K562 (cell line): ENCODE data around the gene SYS1. TPM values are rescaled to one million over a fixed set of nuclear protein-coding genes. Genes with fewer than 3 reads are reported as not detected.

Experiments
- CBX3 ChIP-seq, 2 experiments: IDR thresholded peaks; 1 replicate in 1 of 2; 2 replicates in 1 of 2; pipeline ENCODE4 v1.6.1; 2012; ENCODE audit warnings: inconsistent platforms in 2 of 2, low read length in 2 of 2, borderline replicate concordance in 1 of 2, control low read depth in 1 of 2
- CHCHD3 ChIP-seq: fragments of 250-450 bp; sonication (Bioruptor Pico); IDR thresholded peaks from 2 replicates; pipeline ENCODE4 v2.1.2; 2022; ENCODE audit warnings: mild to moderate bottlenecking
- CREBBP ChIP-seq: IDR thresholded peaks from one replicate; pipeline ENCODE4 v1.6.1; 2012; ENCODE audit warnings: low read depth, mild to moderate bottlenecking, control low read depth, inconsistent platforms, low read length
- CSDE1 ChIP-seq, 2 experiments: fragments of 450-650 bp; IDR thresholded peaks; 2 replicates each; pipeline ENCODE4 v1.6.1; 2016; ENCODE audit warnings: mild to moderate bottlenecking in 1 of 2
- ELF1 ChIP-seq: fragments of 200-800 bp; sonication (Bioruptor generic); IDR thresholded peaks from 2 replicates; pipeline ENCODE4 v1.6.1; 2016; ENCODE audit warnings: missing genetic modification characterization, missing compliant biosample characterization
- HCFC1 ChIP-seq: IDR thresholded peaks from 2 replicates; pipeline ENCODE4 v1.6.1; 2012; ENCODE audit warnings: low read depth, low read length, improper control_type of control experiment
- KDM4B ChIP-seq, 2 experiments: fragments of 450-650 bp in 1 of 2; sonication (generic) in 1 of 2; IDR thresholded peaks; 2 replicates each; pipeline ENCODE4 v1.6.1; 2016 to 2017; ENCODE audit warnings: borderline replicate concordance in 2 of 2, antibody characterized with exemption in 1 of 2, low read depth in 1 of 2, mild to moderate bottlenecking in 1 of 2
- MTA3 ChIP-seq: fragments of 450-650 bp; formaldehyde crosslinking; IDR thresholded peaks from 2 replicates; pipeline ENCODE4 v1.6.1; 2017; ENCODE audit warnings: mild to moderate bottlenecking, borderline replicate concordance
- NR2C2 ChIP-seq, 2 experiments: fragments of 200-800 bp in 1 of 2; sonication (Bioruptor generic) in 1 of 2; sonication (generic) in 1 of 2; formaldehyde crosslinking in 1 of 2; IDR thresholded peaks; 2 replicates each; pipeline versions ENCODE4 v1.6.1 to v1.8.0; 2016 to 2022; ENCODE audit warnings: mild to moderate bottlenecking in 1 of 2, missing compliant biosample characterization in 1 of 2, missing genetic modification characterization in 1 of 2, missing genetic modification reagents in 1 of 2
- RCOR1 ChIP-seq, 2 experiments: IDR thresholded peaks; 2 replicates each; pipeline ENCODE4 v1.6.1; 2012; ENCODE audit warnings: low read depth in 2 of 2, low read length in 2 of 2, borderline replicate concordance in 1 of 2, improper control_type of control experiment in 1 of 2
- SRSF3 ChIP-seq: fragments of 200-400 bp; formaldehyde crosslinking; IDR thresholded peaks from 2 replicates; pipeline ENCODE4 v1.6.1; 2016; ENCODE audit warnings: mild to moderate bottlenecking, low read length, moderate library complexity; ENCODE audit not compliant: insufficient read depth
- TARDBP ChIP-seq: fragments of 450-650 bp; IDR thresholded peaks from 2 replicates; pipeline ENCODE4 v1.6.1; 2016
- ZEB2 ChIP-seq: fragments of 450-650 bp; IDR thresholded peaks from 2 replicates; pipeline ENCODE4 v1.6.1; 2016
- ZNF143 ChIP-seq: sonication (generic); formaldehyde crosslinking; IDR thresholded peaks from 2 replicates; pipeline ENCODE4 v1.9.0; 2022; ENCODE audit warnings: mild to moderate bottlenecking, missing genetic modification reagents
- polyA plus RNA-seq, 8 experiments: library from polyadenylated mRNA; depleted of rRNA in 4 of 8; stranded (reverse) in 5 of 8; unstranded in 3 of 8; fragments of >200 nt; fragmentation: Nextera tagmentation in 2 of 8; fragmentation: Illumina TruSeq in 1 of 8; extraction: Ambion mirVana in 2 of 8; extraction: Trizol in 1 of 8; gene quantifications; 2 replicates each; pipeline versions ENCODE4 v1.2.1 to v1.2.3, GENCODE V29; 2011 to 2014; ENCODE audit warnings: inconsistent platforms in 1 of 8, missing spikeins in 1 of 8
- total RNA-seq, 7 experiments: library from RNA; depleted of rRNA in 6 of 7; stranded (reverse); fragments of >200 nt in 6 of 7; fragmentation: Illumina TruSeq in 2 of 7; extraction: Trizol in 2 of 7; gene quantifications; 2 replicates each; pipeline versions ENCODE4 v1.2.1 to v1.2.3, GENCODE V29; 2011 to 2021; ENCODE audit warnings: low replicate concordance in 1 of 7
- TF ChIP-seq, protein P1 (sequence below), 3 experiments: IDR thresholded peaks in 2 of 3; conservative IDR thresholded peaks in 1 of 3; 2 replicates each; pipeline ENCODE4 v1.5.1; 2011 to 2012; ENCODE audit warnings: low read length in 3 of 3, mild to moderate bottlenecking in 3 of 3, control low read depth in 2 of 3, improper control_type of control experiment in 1 of 3, inconsistent platforms in 1 of 3, low read depth in 1 of 3, mixed read lengths in 1 of 3, moderate library complexity in 1 of 3; ENCODE audit not compliant: insufficient read depth in 2 of 3
- TF ChIP-seq, protein P2 (sequence below): sonication (generic); formaldehyde crosslinking; IDR thresholded peaks from 2 replicates; pipeline ENCODE4 v1.8.0; 2022; ENCODE audit warnings: missing genetic modification reagents, mild to moderate bottlenecking, borderline replicate concordance
- TF ChIP-seq, protein P3 (sequence below): fragments of 250-450 bp; sonication (Bioruptor Pico); IDR thresholded peaks from 2 replicates; pipeline ENCODE4 v1.4.0; 2020; ENCODE audit warnings: mild to moderate bottlenecking, moderate library complexity
- TF ChIP-seq, protein P4 (sequence below): sonication (generic); formaldehyde crosslinking; IDR thresholded peaks from 2 replicates; pipeline ENCODE4 v1.9.0; 2022; ENCODE audit warnings: mild to moderate bottlenecking, missing genetic modification reagents

The SYS1 gene
- total and polyA plus RNA-seq, 9 of the 15 experiments (the other 6 are each of a cell fraction or from before 2014, with no cell fraction given), result 11.1 to 25.2 (median 17.5) TPM

- TF ChIP-seq, protein P1, sequence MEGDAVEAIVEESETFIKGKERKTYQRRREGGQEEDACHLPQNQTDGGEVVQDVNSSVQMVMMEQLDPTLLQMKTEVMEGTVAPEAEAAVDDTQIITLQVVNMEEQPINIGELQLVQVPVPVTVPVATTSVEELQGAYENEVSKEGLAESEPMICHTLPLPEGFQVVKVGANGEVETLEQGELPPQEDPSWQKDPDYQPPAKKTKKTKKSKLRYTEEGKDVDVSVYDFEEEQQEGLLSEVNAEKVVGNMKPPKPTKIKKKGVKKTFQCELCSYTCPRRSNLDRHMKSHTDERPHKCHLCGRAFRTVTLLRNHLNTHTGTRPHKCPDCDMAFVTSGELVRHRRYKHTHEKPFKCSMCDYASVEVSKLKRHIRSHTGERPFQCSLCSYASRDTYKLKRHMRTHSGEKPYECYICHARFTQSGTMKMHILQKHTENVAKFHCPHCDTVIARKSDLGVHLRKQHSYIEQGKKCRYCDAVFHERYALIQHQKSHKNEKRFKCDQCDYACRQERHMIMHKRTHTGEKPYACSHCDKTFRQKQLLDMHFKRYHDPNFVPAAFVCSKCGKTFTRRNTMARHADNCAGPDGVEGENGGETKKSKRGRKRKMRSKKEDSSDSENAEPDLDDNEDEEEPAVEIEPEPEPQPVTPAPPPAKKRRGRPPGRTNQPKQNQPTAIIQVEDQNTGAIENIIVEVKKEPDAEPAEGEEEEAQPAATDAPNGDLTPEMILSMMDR (IDR thresholded peaks at IDR 0.05 in 2 of 3, conservative IDR thresholded peaks at IDR 0.05 in 1 of 3; ENCODE audit: insufficient read depth in 2 of 3, low read depth in 1 of 3, low read length in 3 of 3), result no peak
- TF ChIP-seq CHCHD3 (CRISPR knock-in tag) (no peak), RCOR1 (IDR thresholded peaks at IDR 0.05; ENCODE audit: borderline replicate concordance in 1 of 2, low read depth in 2 of 2, low read length in 2 of 2) (no peak; a peak in 1 of 4 replicates), ELF1 (peak; percentile 95), CREBBP (no peak), KDM4B (IDR thresholded peaks at IDR 0.05; ENCODE audit: borderline replicate concordance in 2 of 2, low read depth in 1 of 2) (peak in 1 of 2 experiments; percentile 85; a peak in 1 of 4 replicates), NR2C2 (CRISPR knock-in tag; IDR thresholded peaks at IDR 0.05) (no peak), NR2C2 (tag; IDR thresholded peaks at IDR 0.05) (peak; percentile 81), ZEB2 (no peak), CSDE1 (IDR thresholded peaks at IDR 0.05) (peak in 1 of 2 experiments; percentile 69; a peak in 2 of 4 replicates), ZNF143 (CRISPR knock-in tag) (no peak), HCFC1 (peak; percentile 68), SRSF3 (no peak), TARDBP (no peak), MTA3 (peak; percentile 50; the same call in 1 of the 2 replicates), CBX3 (IDR thresholded peaks at IDR 0.05; ENCODE audit: borderline replicate concordance in 1 of 2, low read length in 2 of 2) (peak in 1 of 2 experiments; percentile 32; a peak in 1 of 3 replicates)
- TF ChIP-seq, protein P2, sequence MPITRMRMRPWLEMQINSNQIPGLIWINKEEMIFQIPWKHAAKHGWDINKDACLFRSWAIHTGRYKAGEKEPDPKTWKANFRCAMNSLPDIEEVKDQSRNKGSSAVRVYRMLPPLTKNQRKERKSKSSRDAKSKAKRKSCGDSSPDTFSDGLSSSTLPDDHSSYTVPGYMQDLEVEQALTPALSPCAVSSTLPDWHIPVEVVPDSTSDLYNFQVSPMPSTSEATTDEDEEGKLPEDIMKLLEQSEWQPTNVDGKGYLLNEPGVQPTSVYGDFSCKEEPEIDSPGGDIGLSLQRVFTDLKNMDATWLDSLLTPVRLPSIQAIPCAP (CRISPR knock-in tag), result no peak
- TF ChIP-seq, protein P3, sequence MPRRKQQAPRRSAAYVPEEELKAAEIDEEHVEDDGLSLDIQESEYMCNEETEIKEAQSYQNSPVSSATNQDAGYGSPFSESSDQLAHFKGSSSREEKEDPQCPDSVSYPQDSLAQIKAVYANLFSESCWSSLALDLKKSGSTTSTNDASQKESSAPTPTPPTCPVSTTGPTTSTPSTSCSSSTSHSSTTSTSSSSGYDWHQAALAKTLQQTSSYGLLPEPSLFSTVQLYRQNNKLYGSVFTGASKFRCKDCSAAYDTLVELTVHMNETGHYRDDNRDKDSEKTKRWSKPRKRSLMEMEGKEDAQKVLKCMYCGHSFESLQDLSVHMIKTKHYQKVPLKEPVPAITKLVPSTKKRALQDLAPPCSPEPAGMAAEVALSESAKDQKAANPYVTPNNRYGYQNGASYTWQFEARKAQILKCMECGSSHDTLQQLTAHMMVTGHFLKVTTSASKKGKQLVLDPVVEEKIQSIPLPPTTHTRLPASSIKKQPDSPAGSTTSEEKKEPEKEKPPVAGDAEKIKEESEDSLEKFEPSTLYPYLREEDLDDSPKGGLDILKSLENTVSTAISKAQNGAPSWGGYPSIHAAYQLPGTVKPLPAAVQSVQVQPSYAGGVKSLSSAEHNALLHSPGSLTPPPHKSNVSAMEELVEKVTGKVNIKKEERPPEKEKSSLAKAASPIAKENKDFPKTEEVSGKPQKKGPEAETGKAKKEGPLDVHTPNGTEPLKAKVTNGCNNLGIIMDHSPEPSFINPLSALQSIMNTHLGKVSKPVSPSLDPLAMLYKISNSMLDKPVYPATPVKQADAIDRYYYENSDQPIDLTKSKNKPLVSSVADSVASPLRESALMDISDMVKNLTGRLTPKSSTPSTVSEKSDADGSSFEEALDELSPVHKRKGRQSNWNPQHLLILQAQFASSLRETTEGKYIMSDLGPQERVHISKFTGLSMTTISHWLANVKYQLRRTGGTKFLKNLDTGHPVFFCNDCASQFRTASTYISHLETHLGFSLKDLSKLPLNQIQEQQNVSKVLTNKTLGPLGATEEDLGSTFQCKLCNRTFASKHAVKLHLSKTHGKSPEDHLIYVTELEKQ (CRISPR knock-in tag), result no peak
- TF ChIP-seq, protein P4, sequence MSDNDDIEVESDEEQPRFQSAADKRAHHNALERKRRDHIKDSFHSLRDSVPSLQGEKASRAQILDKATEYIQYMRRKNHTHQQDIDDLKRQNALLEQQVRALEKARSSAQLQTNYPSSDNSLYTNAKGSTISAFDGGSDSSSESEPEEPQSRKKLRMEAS (CRISPR knock-in tag), result peak; percentile 86
Observed at GRCh38 chr20:45415822-45416637, 53.1 kb downstream of the SYS1 start, which contains the start of gene PIGT (continued).
